Vagina (tissue), 2 donors: ENCODE results near the gene CFAP69. TPM values are rescaled to one million over a fixed set of nuclear protein-coding genes. Genes with fewer than 3 reads are reported as not detected.
A peak's percentile ranks its signal among the peaks of the same experiment; 100 is the strongest.

Source experiments
- DNase-seq, 2 donors: peaks; one replicate each; pipeline ENCODE4 v3.0.0-alpha.2; 2017; ENCODE audit errors: extremely low spot score in 2 of 2
- H3K27ac ChIP-seq: fragments of 200-600 bp; sonication (generic); one replicate; pipeline ENCODE4 v1.5.1; 2019
- H3K27me3 ChIP-seq: fragments of 200-600 bp; sonication (generic); one replicate; pipeline ENCODE4 v1.5.1; 2019
- H3K36me3 ChIP-seq, 2 donors: fragments of 200-600 bp; sonication (generic); one replicate each; pipeline ENCODE4 v1.5.1; 2017 to 2019
- H3K4me1 ChIP-seq: fragments of 200-600 bp; sonication (generic); one replicate; pipeline ENCODE4 v1.5.1; 2019
- H3K4me3 ChIP-seq, 2 donors: fragments of 200-600 bp; sonication (generic); 1 replicate in 1 of 2; 2 replicates in 1 of 2; pipeline ENCODE4 v1.5.1; 2016 to 2019
- H3K9me3 ChIP-seq: fragments of 200-600 bp; sonication (generic); one replicate; pipeline ENCODE4 v1.5.1; 2019
- CTCF ChIP-seq, 3 experiments: fragments of 450-650 bp in 2 of 3; fragments of 200-600 bp in 1 of 3; sonication (generic) in 1 of 3; IDR thresholded peaks; one replicate each; pipeline ENCODE4 v1.5.1; 2017 to 2019; ENCODE audit warnings: antibody characterized with exemption in 3 of 3, mild to moderate bottlenecking in 2 of 3, moderate library complexity in 2 of 3
- POLR2A ChIP-seq, 2 donors: fragments of 450-650 bp; IDR thresholded peaks; one replicate each; pipeline ENCODE4 v1.6.1; 2017; ENCODE audit warnings: antibody characterized with exemption in 2 of 2, mild to moderate bottlenecking in 2 of 2, moderate library complexity in 2 of 2
- POLR2AphosphoS5 ChIP-seq, 2 donors: sonication (generic); formaldehyde crosslinking; IDR thresholded peaks; one replicate each; pipeline ENCODE4 v1.9.0; 2017; ENCODE audit warnings: antibody characterized with exemption in 2 of 2, mild to moderate bottlenecking in 2 of 2, low read depth in 1 of 2; ENCODE audit not compliant: insufficient read depth in 1 of 2
- intact Hi-C: fragments of 100-400 bp; cut with DNase I; formaldehyde crosslinking; loops from one replicate; pipeline ENCODE4 v1.15.1; 2023
- total RNA-seq: library from RNA; depleted of rRNA; stranded (reverse); fragments of >200 nt; gene quantifications from one replicate; pipeline ENCODE4 v1.2.3, GENCODE V29; 2016

The CFAP69 gene
- total RNA-seq, 1 donor from 2014 or later, result 2.7 TPM

GRCh38 chr7:90210475-90210874, 34.5 kb upstream of the CFAP69 start:
- no peaks in the 10 kb centered on the region for H3K36me3 ChIP-seq
- no peak for DNase-seq
- intact Hi-C loops, result no loop called here
- no peaks in the 10 kb centered on the region for H3K9me3 ChIP-seq
- peak overlapping the region in 1 of 2 donors; percentile 89 for H3K4me3 ChIP-seq
- TF ChIP-seq POLR2AphosphoS5 (IDR thresholded peaks at IDR 0.05; ENCODE audit: insufficient read depth in 1 of 2, low read depth in 1 of 2) (no peak), CTCF (IDR thresholded peaks at IDR 0.05) (no peak), POLR2A (IDR thresholded peaks at IDR 0.05) (no peak)
- H3K27ac ChIP-seq, result no peak overlapping the region
- H3K4me1 ChIP-seq, result peaks cover 20% of the 10 kb centered on the region
- no peaks in the 10 kb centered on the region for H3K27me3 ChIP-seq

GRCh38 chr7:90210981-90211380, 34.0 kb upstream of the CFAP69 start:
- H3K9me3 ChIP-seq, result no peaks in the 10 kb centered on the region
- H3K4me3 ChIP-seq, result peak overlapping the region; percentile 65 to 89
- H3K27me3 ChIP-seq, result no peaks in the 10 kb centered on the region
- H3K4me1 ChIP-seq, result peaks cover 20% of the 10 kb centered on the region
- intact Hi-C loops, result no loop called here
- DNase-seq, result no peak
- TF ChIP-seq CTCF (IDR thresholded peaks at IDR 0.05) (no peak), POLR2A (IDR thresholded peaks at IDR 0.05) (no peak), POLR2AphosphoS5 (IDR thresholded peaks at IDR 0.05; ENCODE audit: insufficient read depth in 1 of 2, low read depth in 1 of 2) (no peak)
- H3K36me3 ChIP-seq, result no peaks in the 10 kb centered on the region
- peak overlapping the region; percentile 78 for H3K27ac ChIP-seq

- peak in 1 of 2 donors; percentile 94 for DNase-seq
- peak within 1 kb of the TSS; percentile 65 to 89 for H3K4me3 ChIP-seq
- no peaks in the 10 kb centered on the region for H3K27me3 ChIP-seq
- H3K9me3 ChIP-seq, result no peaks in the 10 kb centered on the region
- peak in 2 of 3 experiments; percentile 37 to 49 for TF ChIP-seq CTCF (IDR thresholded peaks at IDR 0.05)
- peak in 1 of 2 donors; percentile 75 for TF ChIP-seq POLR2AphosphoS5 (IDR thresholded peaks at IDR 0.05; ENCODE audit: insufficient read depth in 1 of 2, low read depth in 1 of 2)
- peak in 1 of 2 donors; percentile 66 for TF ChIP-seq POLR2A (IDR thresholded peaks at IDR 0.05)
- H3K36me3 ChIP-seq, result no peaks in the 10 kb centered on the region
- intact Hi-C loops, result no loop called here
- peak within 1 kb of the TSS; percentile 78 for H3K27ac ChIP-seq
- H3K4me1 ChIP-seq, result peaks cover 20% of the 10 kb centered on the region
Measured at GRCh38 chr7:90211391-90212148, 33.4 kb upstream of the CFAP69 start, which contains the start of gene STEAP2. Gene STEAP2 (plus strand): TSS chr7:90211740. CDS start chr7:90225083, 13,343 bp downstream.

GRCh38 chr7:90212149-90212495, 32.9 kb upstream of the CFAP69 start:
- intact Hi-C loops, result no loop called here

More at GRCh38 chr7:90212149-90212495, 32.9 kb upstream of the CFAP69 start:
- Histone ChIP-seq H3K4me3 (peak overlapping the region; percentile 65 to 89), H3K4me1 (peaks cover 20% of the 10 kb centered on the region), H3K27me3 (no peaks in the 10 kb centered on the region), H3K27ac (peak overlapping the region; percentile 78), H3K36me3 (no peaks in the 10 kb centered on the region), H3K9me3 (no peaks in the 10 kb centered on the region)
- no peak for DNase-seq
- TF ChIP-seq POLR2AphosphoS5 (IDR thresholded peaks at IDR 0.05; ENCODE audit: insufficient read depth in 1 of 2, low read depth in 1 of 2) (no peak), POLR2A (IDR thresholded peaks at IDR 0.05) (no peak), CTCF (IDR thresholded peaks at IDR 0.05) (no peak)
